Measurements from ENCODE around the gene IL10. TPM values are rescaled to one million over a fixed set of nuclear protein-coding genes. Genes with fewer than 3 reads are reported as not detected.

Gene IL10
- total RNA-seq, 4 donors from 2014 or later = 10.9 to 34.4 (median 28.7) TPM

- ATAC-seq (ENCODE audit: low FRiP score) (no peak), DNase-seq (ENCODE audit: low spot score) (no peak)
- TF ChIP-seq, protein P1, sequence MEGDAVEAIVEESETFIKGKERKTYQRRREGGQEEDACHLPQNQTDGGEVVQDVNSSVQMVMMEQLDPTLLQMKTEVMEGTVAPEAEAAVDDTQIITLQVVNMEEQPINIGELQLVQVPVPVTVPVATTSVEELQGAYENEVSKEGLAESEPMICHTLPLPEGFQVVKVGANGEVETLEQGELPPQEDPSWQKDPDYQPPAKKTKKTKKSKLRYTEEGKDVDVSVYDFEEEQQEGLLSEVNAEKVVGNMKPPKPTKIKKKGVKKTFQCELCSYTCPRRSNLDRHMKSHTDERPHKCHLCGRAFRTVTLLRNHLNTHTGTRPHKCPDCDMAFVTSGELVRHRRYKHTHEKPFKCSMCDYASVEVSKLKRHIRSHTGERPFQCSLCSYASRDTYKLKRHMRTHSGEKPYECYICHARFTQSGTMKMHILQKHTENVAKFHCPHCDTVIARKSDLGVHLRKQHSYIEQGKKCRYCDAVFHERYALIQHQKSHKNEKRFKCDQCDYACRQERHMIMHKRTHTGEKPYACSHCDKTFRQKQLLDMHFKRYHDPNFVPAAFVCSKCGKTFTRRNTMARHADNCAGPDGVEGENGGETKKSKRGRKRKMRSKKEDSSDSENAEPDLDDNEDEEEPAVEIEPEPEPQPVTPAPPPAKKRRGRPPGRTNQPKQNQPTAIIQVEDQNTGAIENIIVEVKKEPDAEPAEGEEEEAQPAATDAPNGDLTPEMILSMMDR (IDR thresholded peaks at IDR 0.05) = no peak
Observed at GRCh38 chr1:206735553-206736031, 36.7 kb downstream of the IL10 start.

GRCh38 chr1:206734499-206735142 is 37.7 kb downstream of the IL10 start:
- TF ChIP-seq, protein P1 (IDR thresholded peaks at IDR 0.05) = peak in 2 of 3 donors; percentile 49 to 55
- ATAC-seq (ENCODE audit: low FRiP score) (no peak), DNase-seq (ENCODE audit: low spot score) (peak; percentile 84)

DNA sequence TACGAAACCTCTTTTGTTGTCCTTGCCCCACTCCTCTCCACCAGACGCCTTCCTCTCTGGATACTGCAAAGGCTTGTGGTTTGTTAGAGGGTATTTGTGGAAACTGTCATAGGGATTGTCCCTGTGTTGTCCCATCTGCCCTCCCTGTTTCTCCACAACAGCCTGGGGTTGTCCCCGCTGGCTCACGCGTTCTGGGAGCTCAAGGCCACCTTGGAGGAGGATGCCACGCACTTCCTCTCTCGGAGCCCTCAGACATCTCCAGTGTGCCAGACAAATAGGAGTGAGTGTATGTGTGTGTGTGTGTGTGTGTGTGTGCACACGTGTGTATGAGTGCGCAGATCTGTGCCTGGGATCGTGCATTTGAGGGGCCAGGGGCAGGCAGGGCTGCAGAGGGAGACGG is 39.3 kb downstream of the IL10 start:
- TF ChIP-seq, protein P1 (IDR thresholded peaks at IDR 0.05) = no peak
- ATAC-seq (ENCODE audit: low FRiP score) (no peak), DNase-seq (ENCODE audit: low spot score) (no peak)

DNA sequence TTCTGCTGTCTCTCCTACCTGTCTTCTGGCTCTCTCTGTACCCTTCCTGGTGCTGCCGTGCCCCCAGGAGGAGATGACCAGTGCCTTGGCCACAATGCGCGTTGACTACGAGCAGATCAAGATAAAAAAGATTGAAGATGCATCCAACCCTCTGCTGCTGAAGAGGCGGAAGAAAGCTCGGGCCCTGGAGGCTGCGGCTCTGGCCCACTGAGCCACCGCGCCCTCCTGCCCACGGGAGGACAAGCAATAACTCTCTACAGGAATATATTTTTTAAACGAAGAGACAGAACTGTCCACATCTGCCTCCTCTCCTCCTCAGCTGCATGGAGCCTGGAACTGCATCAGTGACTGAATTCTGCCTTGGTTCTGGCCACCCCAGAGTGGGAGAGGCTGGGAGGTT is 39.8 kb downstream of the IL10 start:
- no peak for ATAC-seq (ENCODE audit: low FRiP score)
- TF ChIP-seq, protein P1 (IDR thresholded peaks at IDR 0.05) = no peak
- no peak for DNase-seq (ENCODE audit: low spot score)

GRCh38 chr1:206729507-206729906 is 42.8 kb downstream of the IL10 start:
- DNase-seq (ENCODE audit: low spot score) (no peak), ATAC-seq (ENCODE audit: low FRiP score) (no peak)
- TF ChIP-seq, protein P1 (IDR thresholded peaks at IDR 0.05) = no peak

- no peak for ATAC-seq (ENCODE audit: low FRiP score)
- TF ChIP-seq, protein P1 (IDR thresholded peaks at IDR 0.05) = no peak
- no peak for DNase-seq (ENCODE audit: low spot score)
Observed at GRCh38 chr1:206729050-206729449, 43.2 kb downstream of the IL10 start.

DNA sequence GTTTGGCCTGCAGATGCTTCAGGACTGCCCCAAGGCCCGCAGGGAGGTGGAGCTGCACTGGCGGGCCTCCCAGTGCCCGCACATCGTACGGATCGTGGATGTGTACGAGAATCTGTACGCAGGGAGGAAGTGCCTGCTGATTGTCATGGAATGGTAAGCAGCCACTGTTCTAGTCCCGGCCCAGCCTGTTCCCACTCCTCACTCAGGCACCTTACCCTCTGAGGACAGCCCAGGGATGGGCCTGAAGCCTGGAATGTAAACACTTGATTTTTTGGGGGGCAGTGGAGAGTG is 43.7 kb downstream of the IL10 start:
- ATAC-seq (ENCODE audit: low FRiP score) = no peak
- no peak for DNase-seq (ENCODE audit: low spot score)
- TF ChIP-seq, protein P1 (IDR thresholded peaks at IDR 0.05) = no peak
